ENCODE results near the gene CTXND2. TPM values are rescaled to one million over a fixed set of nuclear protein-coding genes. Genes with fewer than 3 reads are reported as not detected.
"Not testable (repeated sequence)": the region's sequence is repeated elsewhere in the genome, so short reads cannot be mapped to it uniquely, and the experiment has no call there.

The CTXND2 gene
- total RNA-seq, 2 donors from 2014 or later = not detected

GRCh38 chr1:150843474-150843873, 43.5 kb upstream of the CTXND2 start:
- H3K4me1 ChIP-seq = peaks cover 22% of the 10 kb centered on the region
- H3K4me3 ChIP-seq = no peak overlapping the region
- intact Hi-C loops (cut with DNase I) = no loop called here
- H3K9me3 ChIP-seq = no peaks in the 10 kb centered on the region
- DNase-seq (no peak), ATAC-seq (no peak)
- H3K27me3 ChIP-seq = no peaks in the 10 kb centered on the region
- no peak for TF ChIP-seq POLR2A (IDR thresholded peaks at IDR 0.05)
- TF ChIP-seq CTCF (IDR thresholded peaks at IDR 0.05) = no peak
- H3K36me3 ChIP-seq (replicated peaks in 1 of 2; ENCODE audit: insufficient read depth in 1 of 2, low read depth in 2 of 2) = peaks cover 0 to 9% of the 10 kb centered on the region in 2 donors
- H3K27ac ChIP-seq = no peak overlapping the region
- WGBS, 2 donors = 77 to 82% methylated on average over 2 of the region's 2 CpGs

GRCh38 chr1:150846473-150847146, 40.3 kb upstream of the CTXND2 start:
- no peak overlapping the region for H3K27ac ChIP-seq
- ATAC-seq = no peak
- WGBS, 2 donors = 79 to 83% methylated on average over 4 of the region's 4 CpGs
- no peak overlapping the region for H3K4me3 ChIP-seq
- H3K27me3 ChIP-seq = no peaks in the 10 kb centered on the region
- intact Hi-C loops (cut with DNase I) = no loop called here
- DNase-seq = no peak
- TF ChIP-seq CTCF (IDR thresholded peaks at IDR 0.05) (no peak), POLR2A (IDR thresholded peaks at IDR 0.05) (no peak)
- peaks cover 0 to 2% of the 10 kb centered on the region in 2 donors for H3K36me3 ChIP-seq (replicated peaks in 1 of 2; ENCODE audit: insufficient read depth in 1 of 2, low read depth in 2 of 2)
- H3K4me1 ChIP-seq = peaks cover 20% of the 10 kb centered on the region
- no peaks in the 10 kb centered on the region for H3K9me3 ChIP-seq

- intact Hi-C loops (cut with DNase I); DNase-seq; H3K4me3 ChIP-seq; H3K36me3 ChIP-seq (replicated peaks in 1 of 2; ENCODE audit: insufficient read depth in 1 of 2, low read depth in 2 of 2); ATAC-seq; H3K27ac ChIP-seq; H3K27me3 ChIP-seq; H3K9me3 ChIP-seq: not testable (repeated sequence)
- peaks cover 14% of the 10 kb centered on the region for H3K4me1 ChIP-seq
- WGBS, 2 donors = 97 to 99% methylated on average over 20 to 25 of the region's 49 CpGs
These were observed 36.1 kb upstream of the CTXND2 start for GRCh38 chr1:150850801-150851362.

GRCh38 chr1:150852734-150853133, 34.2 kb upstream of the CTXND2 start:
- DNase-seq; intact Hi-C loops (cut with DNase I); ATAC-seq; H3K9me3 ChIP-seq; H3K4me3 ChIP-seq; H3K27me3 ChIP-seq; H3K36me3 ChIP-seq (replicated peaks in 1 of 2; ENCODE audit: insufficient read depth in 1 of 2, low read depth in 2 of 2): not testable (repeated sequence)
- H3K4me1 ChIP-seq = peaks cover 14% of the 10 kb centered on the region
- H3K27ac ChIP-seq = peak overlapping the region in 2 of 4 donors; percentile 32 to 56
- WGBS, 2 donors = 63 to 89% methylated on average over 3 of the region's 3 CpGs

- TF ChIP-seq POLR2A (IDR thresholded peaks at IDR 0.05) = no peak
- TF ChIP-seq CTCF (IDR thresholded peaks at IDR 0.05) = no peak
- Histone ChIP-seq H3K4me3 (no peak overlapping the region), H3K36me3 (replicated peaks in 1 of 2; ENCODE audit: insufficient read depth in 1 of 2, low read depth in 2 of 2) (no peaks in the 10 kb centered on the region), H3K4me1 (no peaks in the 10 kb centered on the region), H3K27ac (no peak overlapping the region), H3K27me3 (no peaks in the 10 kb centered on the region), H3K9me3 (no peaks in the 10 kb centered on the region)
- no peak for ATAC-seq
- DNase-seq = no peak
- 83 to 96% methylated on average over 2 of the region's 2 CpGs for WGBS, 2 donors
- intact Hi-C loops (cut with DNase I) = no loop called here
These were observed 23.2 kb upstream of the CTXND2 start for GRCh38 chr1:150863724-150864123.

- H3K9me3 ChIP-seq; H3K36me3 ChIP-seq (replicated peaks in 1 of 2; ENCODE audit: insufficient read depth in 1 of 2, low read depth in 2 of 2); H3K27ac ChIP-seq; H3K4me3 ChIP-seq; H3K4me1 ChIP-seq; intact Hi-C loops (cut with DNase I); DNase-seq; H3K27me3 ChIP-seq; ATAC-seq: not testable (repeated sequence)
- WGBS, 2 donors = 78% methylated on average over 3 of the region's 3 CpGs; no CpG with 5 or more reads in 1 of the 2 donors
These were observed 22.7 kb upstream of the CTXND2 start for GRCh38 chr1:150864200-150864599.
